ENCODE results near the gene NIPSNAP3A.

NIPSNAP3A gene

GRCh38 chr9:104774132-104774531, 26.6 kb downstream of the NIPSNAP3A start:
- DNase-seq (ENCODE audit: insufficient read length, low spot score) (no peak), FAIRE-seq (peak; percentile 75)

DNA sequence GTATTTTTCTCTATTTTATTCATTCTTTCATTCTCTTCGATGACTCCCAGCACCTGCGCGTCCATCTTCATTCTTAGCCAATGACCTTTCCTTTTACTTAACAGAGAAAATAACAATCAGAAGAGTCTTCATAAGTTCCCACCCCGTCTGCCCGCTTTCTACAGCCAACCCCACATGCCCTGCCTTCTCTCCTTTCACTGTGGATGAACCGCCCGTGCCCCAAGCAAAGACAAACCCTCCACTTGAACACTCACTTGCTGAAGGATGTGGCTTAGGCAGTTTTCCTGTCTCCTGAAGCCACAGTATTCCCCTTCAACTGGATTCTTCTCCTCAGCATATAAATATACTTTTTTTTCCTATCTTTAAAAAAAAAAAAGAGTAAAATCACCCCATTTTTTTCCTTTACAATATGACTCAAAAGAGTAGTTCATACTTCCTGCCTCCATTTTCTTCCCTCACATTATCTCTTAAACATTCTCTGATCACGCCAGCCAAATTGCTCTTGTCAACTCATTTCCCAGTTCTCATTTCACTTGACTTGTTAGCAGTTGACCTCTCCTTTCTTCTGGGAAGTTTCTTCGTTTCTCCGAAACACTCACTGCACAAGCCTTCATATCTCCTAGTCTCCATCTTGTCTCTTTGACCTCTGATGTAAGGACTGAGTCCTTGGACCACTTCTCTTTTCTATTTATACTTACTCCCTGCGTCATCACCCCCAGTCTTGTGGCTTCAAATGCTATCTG, 27.5 kb downstream of the NIPSNAP3A start:
- FAIRE-seq (peak; percentile 99), DNase-seq (ENCODE audit: insufficient read length, low spot score) (no peak)

- FAIRE-seq (no peak), DNase-seq (ENCODE audit: insufficient read length, low spot score) (no peak)
Observed at GRCh38 chr9:104775574-104775936, 28.1 kb downstream of the NIPSNAP3A start.

DNA sequence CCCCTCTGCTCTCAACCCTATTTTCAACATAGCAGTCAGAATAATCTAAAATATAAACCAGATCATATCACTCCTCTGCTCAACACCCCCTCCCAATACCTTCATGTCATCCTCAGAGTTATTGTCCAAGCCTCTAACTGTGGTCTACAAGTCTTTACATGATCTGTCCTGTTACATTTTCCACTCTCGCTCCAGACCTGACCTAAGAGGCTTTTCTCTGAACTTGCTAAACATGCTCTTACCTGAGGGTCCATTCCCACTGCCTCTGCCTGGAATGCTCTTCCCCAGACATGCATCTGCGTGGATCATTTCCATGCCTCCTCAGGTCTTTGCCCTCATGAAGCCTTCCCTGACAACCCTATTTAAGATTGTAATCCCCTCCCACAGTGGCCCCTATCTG, 28.5 kb downstream of the NIPSNAP3A start:
- no peak for FAIRE-seq
- no peak for DNase-seq (ENCODE audit: insufficient read length, low spot score)

DNA sequence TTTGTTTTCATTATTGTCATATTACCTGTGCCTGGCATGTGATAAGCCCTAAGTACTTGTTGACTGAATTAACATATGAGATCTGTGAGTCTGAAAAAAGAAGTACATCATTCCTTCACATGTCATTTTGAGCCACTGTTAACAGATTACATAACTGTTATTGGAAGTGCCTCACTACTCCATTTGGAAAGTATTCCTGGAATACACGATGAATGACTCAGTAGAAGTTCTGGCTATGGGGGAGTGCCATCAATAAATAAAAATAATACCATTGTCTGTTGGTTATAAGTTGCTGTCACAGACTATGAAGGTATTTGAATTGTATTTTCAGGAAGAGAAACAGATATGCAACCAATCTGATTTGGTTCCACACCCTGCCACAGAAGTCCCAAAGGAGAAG, 29.3 kb downstream of the NIPSNAP3A start:
- no peak for DNase-seq (ENCODE audit: insufficient read length, low spot score)
- FAIRE-seq = no peak

- DNase-seq (ENCODE audit: insufficient read length, low spot score) (no peak), FAIRE-seq (no peak)
Observed at GRCh38 chr9:104778802-104779201, 31.3 kb downstream of the NIPSNAP3A start.

DNA sequence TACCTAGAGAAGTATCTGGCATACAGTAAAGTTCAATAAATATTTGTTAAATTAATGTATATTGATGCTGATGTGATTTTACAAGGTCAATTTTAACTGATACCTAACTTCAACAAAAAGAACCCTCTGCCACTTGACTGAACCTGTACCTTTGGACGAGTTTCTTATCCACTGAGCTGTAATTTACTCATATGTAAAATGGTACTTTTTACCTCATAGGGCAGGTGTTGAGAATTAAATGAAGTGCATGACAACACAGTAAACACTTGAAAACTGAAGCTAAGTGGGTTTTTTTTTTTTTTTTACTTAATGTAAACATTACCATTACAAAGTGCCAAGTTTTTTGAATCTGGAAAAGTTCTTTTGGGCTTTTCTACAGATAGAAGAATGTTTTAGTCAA, 31.9 kb downstream of the NIPSNAP3A start:
- no peak for FAIRE-seq

DNA sequence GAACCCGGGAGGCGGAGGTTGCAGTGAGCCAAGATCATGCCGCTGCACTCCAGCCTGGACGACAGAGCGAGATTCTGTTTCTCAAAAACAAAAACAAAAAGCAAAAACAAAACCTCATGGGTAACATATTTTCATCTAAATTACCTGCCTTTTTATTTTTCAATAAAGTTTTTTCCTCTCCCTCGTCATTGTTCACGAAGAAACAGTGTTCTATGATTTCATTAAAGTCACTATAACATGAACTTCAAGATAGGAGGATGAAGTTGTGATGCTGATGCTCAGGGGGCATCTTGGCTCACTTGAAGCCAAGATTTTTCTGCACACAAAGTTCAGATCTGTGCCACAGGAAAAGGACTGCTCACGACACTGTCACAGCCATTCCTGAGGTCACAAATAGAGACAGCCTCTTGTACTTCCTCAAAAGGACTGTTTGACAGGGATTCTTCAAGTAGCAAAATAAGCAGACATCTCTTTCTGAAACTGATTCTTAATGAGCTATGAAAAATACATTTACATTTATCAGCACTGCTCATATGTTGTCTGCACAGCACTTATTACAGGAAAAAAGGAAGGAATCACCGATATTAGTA, 32.6 kb downstream of the NIPSNAP3A start:
- DNase-seq (ENCODE audit: insufficient read length, low spot score) (no peak), FAIRE-seq (peak; percentile 64)

More for the DNA sequence above, 31.9 kb downstream of the NIPSNAP3A start:
- DNase-seq (ENCODE audit: insufficient read length, low spot score) = no peak

GRCh38 chr9:104780796-104781395, 33.4 kb downstream of the NIPSNAP3A start:
- no peak for DNase-seq (ENCODE audit: insufficient read length, low spot score)
- no peak for FAIRE-seq

GRCh38 chr9:104783588-104783987, 36.1 kb downstream of the NIPSNAP3A start:
- DNase-seq (ENCODE audit: insufficient read length, low spot score) (no peak), FAIRE-seq (peak; percentile 18)

DNA sequence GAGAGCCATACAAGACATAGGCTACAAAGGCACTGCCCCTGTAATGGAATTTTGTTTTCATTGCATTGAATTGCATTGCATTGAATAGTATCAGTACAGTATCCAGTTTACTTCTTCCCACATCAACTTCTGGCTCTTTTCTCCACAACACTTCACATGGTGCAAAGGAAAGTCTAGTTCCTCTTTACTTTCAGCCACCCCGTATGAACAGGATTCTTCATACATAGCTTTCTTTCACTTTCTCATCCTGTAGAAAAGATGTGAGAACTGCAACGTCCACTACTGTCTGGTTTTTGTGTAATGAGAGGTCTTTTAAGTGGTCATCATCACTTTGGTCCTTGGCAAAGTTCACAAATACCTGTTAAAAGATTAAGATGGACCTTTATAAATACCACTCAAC, 36.6 kb downstream of the NIPSNAP3A start:
- DNase-seq (ENCODE audit: insufficient read length, low spot score) (no peak), FAIRE-seq (peak; percentile 81)

- DNase-seq (ENCODE audit: insufficient read length, low spot score) = no peak
- no peak for FAIRE-seq
Observed at GRCh38 chr9:104786293-104786692, 38.8 kb downstream of the NIPSNAP3A start.

DNA sequence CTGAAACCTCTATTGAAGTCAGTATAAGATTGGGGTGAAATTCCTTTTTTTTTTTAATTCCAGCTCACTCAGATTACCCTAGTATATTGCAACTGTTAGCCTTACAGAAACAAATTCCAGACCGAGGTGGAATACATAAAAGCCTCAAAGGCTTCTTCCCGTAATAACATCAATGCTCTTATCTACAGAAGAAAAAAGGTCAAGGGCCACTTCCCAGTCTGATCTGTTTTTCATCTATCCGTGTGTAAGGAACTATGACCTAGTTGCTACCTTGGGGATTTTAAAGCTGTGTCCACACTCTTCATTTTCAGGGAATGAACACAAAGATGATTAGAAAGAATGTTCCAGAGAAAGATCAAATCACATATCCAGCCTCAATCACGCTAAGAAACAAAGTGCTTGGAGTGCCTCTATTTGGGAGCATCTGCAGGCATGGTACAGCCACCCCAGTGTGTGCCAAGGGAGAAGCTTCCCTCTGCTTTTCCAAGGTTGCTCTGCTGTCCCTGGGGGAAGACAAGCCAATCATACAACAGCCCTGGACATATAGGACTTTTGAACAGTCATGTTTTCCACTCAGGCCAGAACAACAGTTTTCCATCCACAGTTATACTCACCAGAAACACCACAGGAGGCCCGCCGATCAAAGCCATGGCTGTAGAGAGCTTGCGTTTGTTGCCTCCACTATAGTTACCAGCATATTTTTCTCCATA, 40.0 kb downstream of the NIPSNAP3A start:
- FAIRE-seq (no peak), DNase-seq (ENCODE audit: insufficient read length, low spot score) (no peak)

GRCh38 chr9:104788251-104788650, 40.8 kb downstream of the NIPSNAP3A start:
- no peak for FAIRE-seq
- no peak for DNase-seq (ENCODE audit: insufficient read length, low spot score)

GRCh38 chr9:104794070-104794469, 46.6 kb downstream of the NIPSNAP3A start:
- FAIRE-seq = no peak
- no peak for DNase-seq (ENCODE audit: insufficient read length, low spot score)

DNA sequence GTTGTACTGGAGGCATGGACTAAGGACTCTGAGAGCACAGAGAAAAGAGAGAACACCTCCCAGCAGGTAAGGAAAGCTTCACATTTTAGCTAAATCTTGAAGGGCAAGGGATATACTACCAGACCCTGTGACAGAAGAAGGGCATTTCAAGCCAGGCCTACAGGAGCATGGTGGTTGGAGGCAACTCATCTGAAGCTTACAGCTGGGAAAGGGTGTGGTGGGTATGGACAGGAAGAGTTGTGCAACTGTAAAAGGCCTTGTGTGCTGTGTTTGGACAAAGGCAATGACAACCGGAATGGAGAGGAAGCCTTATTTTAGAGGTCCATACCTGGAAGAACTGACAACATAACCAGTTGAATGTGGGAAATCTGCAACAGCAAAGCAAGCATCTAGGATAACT, 47.6 kb downstream of the NIPSNAP3A start:
- no peak for DNase-seq (ENCODE audit: insufficient read length, low spot score)
- no peak for FAIRE-seq

DNA sequence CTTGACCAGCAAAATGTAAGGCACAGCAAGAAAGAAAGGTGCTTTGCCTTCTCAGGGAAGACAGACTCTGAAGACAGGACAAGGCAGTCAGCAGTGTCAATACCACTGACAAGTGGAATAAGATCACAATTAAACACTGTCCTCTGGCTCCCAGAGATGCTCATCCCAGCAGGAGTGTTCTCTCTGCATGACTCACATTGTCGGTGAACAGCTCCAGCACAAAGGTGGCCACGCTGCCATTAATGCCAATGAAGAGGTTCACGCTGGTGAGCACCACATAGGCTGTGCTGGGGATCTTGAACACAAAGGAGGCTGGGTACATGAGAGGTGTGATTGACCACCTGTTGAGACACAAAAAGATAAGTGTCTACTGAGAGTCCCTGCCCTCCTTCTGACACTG, 48.4 kb downstream of the NIPSNAP3A start:
- DNase-seq (ENCODE audit: insufficient read length, low spot score) (no peak), FAIRE-seq (no peak)

DNA sequence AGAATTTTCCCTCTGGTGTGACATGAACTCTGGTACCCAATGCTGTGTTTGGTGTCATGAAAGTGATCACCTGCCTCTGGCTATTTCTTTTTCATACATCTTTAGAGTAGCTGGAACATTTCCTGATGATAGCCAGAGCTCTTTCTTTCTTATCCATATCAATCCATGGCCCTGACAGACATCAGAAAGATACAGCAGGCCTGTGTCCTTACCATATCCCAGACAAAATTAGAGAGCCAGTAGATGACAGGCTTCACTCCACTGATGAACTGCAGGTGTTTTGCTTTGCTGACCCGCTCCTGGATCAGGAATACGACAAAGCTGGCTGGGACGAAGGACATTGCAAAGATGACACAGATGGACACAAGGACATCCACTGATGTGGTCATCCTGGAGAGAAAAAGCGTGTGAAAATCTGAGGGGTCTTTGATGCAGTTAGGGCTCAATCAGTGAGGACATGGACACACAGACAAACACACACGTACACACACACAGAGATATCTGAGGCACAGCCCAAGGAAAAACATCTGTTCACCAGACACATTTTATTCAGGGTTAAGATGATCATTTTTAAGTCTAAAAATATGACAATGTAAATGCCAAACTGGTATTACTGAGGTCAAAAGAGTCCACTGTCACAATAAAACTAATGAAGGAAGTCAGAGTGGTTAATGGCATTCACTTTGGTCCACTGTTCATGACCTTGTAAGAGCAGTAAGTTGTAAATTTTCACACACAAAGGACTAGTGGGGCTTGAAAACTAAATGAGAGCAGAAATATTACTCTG, 50.9 kb downstream of the NIPSNAP3A start:
- no peak for DNase-seq (ENCODE audit: insufficient read length, low spot score)
- no peak for FAIRE-seq

DNA sequence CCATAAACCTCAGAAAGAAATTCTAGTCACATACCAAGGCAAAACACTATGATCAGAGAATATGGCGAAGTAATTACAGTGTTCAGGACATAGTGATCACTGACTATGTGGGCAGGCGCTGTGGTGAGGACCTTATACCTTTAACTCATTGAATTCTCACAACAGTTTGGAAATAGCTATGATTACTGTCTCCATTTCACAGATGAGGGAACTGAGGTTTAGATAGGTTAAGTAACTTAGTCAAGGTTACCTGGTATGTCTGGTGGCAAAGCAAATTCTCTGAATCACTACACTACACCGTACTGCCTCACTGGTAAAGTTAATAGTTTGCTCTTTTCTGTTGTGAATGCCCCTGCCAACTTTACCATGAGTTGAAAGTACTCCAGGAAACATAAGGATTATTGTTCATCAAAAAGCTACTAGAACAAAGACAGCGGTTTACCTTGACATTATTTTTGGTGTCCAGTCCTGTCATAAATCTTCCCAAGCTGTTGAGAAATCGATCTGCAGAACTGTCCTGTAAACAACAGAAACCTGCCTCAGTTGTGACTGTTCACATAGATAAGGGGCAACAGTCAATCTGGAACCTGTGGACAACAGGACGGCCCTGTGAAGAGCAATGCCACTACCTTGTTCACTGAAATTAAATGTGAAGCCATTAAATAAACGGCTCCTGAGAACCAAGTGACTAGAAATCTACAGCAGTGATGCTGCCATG, 52.7 kb downstream of the NIPSNAP3A start:
- FAIRE-seq (no peak), DNase-seq (ENCODE audit: insufficient read length, low spot score) (no peak)

DNA sequence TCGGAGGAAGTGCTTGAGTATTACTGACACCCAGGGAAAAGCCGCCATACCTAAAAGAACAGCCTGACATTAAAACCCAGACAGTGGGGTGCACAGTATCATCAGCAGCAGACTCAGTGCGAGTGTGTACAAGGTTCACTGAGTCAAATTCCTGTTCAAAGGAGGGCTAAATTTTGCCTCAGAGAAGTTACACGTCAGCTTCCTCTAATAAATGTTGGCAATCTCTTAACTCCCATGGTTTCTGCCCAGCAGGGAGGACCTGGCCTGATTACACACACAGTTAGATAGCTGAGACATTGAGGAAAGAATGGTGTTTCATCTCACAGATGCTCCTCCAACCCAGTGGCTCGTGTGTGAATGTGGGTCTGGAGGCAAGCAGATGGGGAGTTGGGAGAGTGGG, 54.6 kb downstream of the NIPSNAP3A start:
- no peak for DNase-seq (ENCODE audit: insufficient read length, low spot score)
- no peak for FAIRE-seq
